COLO668 (cell line): ENCODE data around the gene OTUB2.

Experiments
- DNase-seq: peaks from one replicate; lab custom pipeline; 2025; ENCODE audit not compliant: unreplicated experiment; lab: John Stamatoyannopoulos, UW

Gene OTUB2

DNA sequence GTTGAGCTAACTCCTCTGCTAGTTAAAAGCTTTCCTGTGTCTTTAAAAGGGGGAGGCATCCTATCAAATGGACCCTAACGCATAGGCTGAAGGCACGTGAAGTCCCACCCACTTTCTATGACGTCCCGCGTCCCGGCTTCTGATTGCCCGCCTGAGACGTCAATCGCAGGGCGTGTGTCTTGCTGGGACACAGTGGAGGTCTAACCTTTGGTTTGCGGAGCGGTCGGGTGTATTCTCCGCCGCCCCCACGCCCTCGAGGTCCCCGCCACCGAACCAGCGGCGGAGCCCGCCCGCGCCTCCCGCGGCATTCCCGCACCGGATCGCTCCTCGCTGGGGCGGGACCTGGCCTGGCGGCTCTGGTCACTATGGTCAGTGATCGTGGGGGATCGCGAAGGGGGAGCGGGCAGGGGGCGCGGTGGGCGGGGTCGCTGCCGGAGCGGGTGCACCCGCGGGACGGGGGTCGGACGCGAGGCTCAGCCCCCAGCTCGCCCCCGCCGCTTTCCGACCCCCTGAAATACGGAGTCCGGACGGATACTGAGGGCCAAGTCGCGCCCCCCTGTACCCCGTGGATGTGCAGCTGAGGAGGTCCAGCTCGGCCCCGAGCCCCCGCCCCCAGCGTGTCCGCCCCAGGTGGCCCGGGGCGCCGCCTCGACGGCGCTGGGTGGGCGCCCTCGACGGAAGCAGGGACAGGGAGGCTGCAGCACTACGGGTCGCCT lies at the start of gene OTUB2:
TSS of gene OTUB2 (plus strand) at position 168 of the 716 bp plus-strand sequence. CDS start at position 366, 198 bp downstream.
- peak; percentile 97 for DNase-seq

DNA sequence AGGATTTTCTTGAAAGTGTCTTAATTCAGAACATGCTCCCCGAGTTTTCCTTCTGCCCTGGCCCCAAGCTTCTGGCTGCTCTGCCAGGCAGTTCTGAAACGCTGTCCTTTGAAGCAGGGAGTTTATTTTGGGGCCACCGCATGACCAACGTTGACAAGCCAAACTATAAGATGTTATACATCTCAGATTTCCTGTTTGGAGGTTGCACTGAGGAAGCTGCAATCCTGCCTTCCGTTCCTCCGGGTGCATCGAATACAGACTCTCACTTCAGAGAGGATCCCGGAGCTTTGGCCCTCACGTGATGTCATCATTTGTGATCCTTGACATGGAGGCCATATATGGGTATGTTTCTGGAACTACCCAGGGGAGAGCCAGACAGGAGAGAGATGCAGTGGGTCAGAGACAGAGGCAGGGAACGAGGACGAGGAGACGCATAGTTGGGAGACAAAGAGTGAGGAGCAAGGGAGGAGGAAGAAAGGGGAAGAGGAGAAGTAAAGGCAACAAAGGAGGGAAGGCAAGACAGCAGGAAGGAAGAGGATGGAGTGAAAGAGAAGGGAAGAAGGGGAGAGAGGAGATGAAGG lies 49.6 kb upstream of the OTUB2 start, which contains the start of gene ASB2:
TSS of gene ASB2 (minus strand) at position 94 of the 581 bp plus-strand sequence. CDS start 12,031 bp downstream, outside the sequence.
- no peak for DNase-seq

DNA sequence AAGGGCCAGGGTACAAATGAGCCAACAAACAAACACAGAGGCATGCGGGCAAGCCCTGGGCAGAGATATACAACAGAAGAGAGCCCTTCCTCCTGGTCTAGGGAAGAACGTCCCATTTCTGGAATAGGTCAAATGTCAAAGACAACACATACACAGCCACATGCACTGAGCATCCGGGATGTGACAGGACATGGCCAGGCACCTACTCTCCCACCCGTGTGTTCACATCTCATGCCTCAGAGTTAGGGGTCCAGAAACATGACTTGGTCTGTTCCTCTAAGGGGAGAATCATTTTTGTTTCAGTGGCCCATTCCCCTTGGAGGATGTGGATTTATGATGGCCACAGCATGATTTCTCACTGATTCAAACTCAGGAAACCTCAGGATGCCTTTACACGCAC lies 49.0 kb upstream of the OTUB2 start:
- no peak for DNase-seq

DNA sequence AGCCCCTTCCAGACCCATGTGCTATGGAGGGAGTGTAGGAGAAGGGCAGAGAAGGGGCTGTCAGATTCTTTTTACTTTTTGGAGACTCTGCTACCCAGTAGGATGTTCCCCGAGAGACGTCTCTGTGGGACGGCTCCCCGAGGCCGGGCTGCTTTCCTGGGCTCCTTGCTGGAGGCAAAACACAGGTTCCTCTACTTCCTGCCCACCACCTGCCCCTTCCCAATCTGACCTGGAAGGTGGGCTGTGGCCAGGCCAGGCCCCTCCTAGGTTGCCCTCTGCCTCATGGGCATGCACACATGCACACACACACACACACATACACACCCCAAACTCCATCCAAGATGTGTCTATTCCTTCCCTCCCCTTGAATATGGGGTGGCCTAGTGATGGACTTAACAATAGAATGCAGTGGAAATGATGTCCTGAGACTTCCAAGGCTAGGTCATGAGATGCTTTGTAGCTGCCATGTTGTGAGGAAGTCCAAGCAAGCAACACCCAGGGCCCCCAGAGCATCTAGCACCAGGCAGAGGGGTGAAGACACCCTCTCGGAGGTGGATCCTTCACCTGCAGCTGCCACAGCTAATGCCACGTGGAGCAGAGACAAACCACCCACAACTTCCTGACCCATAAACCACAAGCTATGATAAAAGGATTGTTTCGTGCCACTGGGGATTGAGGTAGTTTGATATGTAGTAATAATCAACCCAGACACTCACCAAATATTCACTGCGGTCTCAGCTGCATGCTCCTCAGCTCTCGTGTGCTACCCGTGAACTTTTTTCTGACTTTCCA lies 48.2 kb upstream of the OTUB2 start:
- no peak for DNase-seq

DNA sequence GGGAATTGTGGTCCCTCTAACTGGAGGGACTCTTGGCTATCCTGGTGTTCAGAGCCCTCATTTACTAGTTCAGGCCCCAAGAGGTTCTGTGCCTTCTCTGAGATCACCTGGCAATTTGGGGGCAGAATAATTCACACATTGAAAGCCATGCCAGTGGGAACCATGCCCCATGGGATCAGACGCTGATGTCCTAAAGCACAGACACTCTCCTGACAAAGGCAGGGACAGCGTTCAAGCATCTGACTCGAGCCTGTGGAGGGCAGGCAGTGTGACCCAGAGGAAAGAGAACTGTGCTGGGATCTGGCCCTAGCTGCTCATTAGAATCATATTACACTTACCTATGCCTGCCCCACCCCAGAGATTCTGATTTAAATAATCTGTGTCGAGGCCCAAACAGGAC lies 47.4 kb upstream of the OTUB2 start:
- no peak for DNase-seq

DNA sequence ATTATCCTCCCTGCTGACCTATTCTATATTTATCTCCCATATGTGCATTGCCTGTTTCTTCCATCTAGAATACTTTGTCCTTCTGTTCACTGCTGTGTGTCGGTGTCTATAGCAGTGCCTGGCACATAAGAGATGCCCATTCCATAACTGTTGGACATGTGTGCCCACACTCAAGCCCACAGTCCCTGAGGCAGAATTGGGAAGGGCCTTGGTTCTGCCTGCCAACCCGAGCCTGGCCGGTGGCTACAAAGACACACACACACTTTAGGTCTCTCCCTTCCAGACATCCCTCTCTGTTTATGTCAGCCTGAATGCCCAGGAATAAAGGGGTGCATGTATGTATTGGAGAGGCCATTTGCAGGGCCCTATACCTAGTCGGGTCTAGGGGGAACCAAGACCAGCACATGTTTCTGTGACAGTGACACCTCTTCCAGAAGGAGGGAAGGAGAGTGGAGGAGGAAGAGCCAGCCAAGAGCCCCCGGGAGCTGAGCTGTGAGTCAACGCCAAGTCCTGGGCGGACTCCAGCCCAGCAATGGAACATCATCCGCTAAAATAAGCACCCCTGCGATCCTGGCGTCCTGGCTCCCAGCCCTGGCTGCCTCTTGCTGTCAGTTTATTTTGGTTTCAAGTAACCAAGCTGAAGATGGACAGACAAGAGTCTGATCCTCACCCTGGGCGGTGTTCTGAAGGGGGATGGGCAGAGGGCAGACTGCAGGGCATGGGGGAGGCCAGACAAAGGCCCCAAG lies 45.5 kb upstream of the OTUB2 start:
- no peak for DNase-seq

DNA sequence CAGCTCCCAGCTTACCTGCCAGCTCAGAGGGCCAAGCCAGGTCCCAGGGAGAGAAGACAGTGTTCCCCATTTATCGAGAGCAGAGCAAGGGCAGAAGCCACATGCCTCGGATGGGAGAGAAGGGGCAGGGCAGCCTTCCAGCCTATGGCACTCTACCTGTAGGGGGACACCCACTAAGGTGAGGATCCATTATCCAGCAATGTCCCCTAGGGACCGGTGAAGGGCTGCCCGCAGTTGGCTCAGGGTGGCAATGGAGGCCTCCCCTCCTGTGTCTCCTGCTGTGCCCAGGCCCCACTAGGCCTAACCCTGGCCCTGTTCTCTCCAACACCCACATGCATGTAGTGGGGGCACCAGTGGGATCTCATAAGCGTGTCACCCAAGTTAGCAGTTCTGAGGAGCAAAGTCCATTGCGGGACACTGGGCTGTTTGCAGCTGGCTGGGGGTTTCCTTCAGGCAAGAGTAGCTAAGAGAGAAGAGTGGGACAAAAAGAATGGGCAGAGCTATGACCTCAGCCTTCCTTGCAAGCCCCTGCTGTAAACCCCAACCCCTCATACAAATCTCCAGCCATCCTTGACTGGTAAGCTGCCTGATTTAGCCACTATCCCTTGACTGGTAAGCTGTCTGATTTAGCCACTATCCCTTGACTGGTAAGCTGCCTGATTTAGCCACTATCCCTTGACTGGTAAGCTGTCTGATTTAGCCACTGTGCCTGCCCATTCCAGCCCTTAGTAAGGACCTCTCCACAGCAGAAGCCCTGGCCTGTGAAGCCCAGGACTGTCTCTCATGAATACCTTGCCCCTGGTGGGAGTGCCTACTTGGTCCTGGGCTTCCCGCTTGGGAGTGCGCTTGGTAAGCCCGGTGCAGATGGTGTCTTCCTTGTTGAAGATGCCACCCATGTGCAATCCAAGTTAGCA lies 44.6 kb upstream of the OTUB2 start:
- no peak for DNase-seq

DNA sequence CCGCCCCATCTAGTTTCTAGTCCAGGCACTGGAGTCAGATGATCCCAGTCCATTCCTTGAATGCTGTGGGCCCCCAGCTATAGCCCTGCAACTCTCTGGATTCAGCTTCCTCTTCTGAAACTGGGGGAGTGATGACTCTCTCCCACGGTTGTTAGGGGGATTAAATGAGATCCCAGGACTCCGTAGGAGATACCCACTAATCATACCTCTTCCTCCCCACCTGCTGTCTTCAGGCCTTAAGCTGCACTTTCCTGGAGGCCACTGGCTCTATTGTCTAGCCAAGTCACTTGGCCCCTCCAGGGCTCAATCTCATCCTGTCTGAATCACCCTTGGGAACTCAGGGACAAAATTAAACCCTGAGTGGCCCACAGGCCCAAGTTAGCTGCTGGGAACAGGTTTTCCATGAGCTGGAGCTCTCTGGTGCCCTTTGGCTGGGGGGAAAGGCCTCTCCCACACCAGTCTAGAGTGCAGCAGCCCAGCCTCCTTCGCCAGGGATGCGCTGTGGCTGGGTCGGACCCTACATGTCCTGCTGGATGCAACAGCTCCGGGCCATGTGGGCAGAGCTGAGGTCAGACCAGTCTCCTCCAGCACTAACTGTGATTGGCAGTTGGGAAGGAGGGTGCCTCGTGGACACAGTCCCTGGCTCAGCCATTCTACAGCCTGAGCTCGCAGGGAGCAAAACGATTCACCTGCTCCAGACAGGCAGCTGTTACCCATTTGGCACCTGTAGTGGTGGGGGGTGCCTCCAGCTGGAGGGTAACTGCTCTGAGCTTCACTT lies 43.7 kb upstream of the OTUB2 start:
- no peak for DNase-seq

DNA sequence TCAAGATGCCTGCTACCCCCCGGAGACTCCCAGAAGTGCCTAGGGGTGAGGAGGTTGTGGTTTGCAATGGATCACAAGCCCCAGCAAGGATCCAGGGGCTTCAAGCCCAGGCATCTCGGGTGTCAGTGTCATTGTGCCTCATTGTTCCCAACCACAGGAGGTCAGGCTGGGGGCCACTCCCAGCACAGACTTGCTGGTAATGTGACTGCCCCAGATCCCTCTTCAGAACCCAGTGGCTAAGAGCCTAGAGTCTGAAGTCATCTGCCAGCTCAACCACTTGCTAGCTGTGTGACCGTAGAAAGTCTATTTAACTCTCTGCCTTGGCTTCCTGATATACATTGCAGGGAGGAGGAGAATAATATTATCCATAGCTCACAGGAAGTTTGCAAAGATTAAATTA lies 42.1 kb upstream of the OTUB2 start:
- no peak for DNase-seq

DNA sequence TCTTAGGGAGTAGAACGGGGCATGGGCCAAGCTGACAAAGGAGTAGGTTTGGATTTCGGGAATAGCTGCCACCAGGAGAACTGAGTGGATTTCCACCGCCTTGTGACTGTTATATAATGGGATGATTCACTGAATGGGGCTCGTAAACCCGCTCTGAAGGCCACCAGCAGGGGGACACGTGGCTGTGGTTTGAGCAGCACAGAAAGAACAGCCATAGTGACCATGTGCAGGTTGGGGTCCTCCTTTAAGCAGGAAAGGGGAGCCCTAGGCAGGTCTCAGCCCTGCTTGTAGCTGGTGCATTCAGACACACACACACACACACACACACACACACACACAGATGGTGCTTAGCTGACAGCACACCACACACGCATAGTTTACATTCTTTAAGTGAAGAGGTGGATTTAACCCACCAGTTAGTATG lies 41.1 kb upstream of the OTUB2 start:
- DNase-seq = no peak

DNA sequence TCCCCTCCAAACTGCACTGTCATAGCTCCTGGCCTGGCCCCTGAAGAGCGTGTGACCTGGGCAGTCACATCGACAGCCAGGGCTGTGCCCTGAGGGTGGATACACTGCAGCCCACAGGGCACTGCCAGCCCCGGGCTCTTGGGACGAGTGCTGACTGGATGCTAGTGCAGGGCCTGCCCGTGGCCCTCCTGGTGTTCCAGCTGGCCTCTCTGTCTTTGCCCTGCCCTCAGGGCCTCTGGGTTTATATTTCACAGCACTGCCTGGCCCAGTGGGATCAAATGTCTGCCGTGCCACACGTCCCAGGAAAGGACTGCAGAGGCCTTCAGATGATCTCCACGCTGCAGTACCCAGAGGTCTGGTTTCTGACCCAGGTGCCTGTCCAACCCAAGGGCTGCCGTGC lies 39.2 kb upstream of the OTUB2 start:
- DNase-seq = peak; percentile 58

DNA sequence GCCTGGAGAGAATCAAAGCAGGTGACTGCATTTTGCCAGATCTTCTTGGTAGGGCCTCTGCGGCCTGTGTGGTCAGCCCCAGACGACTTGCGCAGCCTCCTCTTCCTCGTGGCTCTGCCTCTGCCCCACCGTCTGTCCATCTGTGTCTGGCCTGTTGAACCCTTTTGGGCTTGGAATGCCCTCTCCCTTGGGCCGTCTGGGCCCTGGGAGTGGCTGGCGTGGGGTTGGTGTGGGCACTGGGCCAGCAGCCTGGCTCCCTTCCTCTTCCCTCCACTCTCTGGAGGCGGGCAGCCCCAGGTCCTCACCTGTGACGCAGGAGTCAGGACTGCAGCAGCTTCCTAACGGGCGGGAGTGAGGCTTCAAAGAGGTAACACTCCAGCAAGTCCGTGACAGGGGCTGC lies 38.8 kb upstream of the OTUB2 start:
- no peak for DNase-seq

DNA sequence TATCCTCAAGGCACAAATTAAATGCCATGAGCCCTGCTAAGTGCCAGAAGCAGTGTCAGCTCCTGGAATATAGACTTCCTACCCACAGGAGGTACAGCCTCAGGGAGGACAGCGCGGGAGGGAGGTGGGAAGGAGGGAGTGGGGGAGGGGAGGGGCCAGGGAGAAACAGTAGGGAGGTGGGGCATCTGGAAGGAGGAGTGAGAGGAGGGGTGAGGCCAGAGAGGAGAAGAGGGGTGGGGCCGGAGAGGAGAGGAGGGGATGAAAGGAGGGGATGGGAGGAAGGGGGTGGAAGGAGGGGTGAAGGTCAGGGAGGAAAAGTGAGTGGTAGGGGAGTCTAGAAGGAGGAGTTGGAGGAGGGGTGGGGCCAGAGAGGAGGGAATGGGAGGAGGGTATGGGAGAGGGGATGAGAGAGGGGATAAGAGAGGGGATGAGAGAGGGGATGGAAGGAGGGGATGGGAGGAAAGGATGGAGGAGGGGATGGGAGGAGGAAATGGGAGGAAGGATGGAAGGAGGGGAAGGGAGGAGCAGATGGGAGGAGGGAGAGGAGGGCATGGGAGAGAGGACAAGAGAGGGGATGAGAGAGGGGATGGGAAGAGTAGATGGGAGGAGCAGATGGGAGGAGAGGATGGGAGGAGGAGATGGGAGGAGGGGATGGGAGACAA lies 38.2 kb upstream of the OTUB2 start:
- DNase-seq = no peak

DNA sequence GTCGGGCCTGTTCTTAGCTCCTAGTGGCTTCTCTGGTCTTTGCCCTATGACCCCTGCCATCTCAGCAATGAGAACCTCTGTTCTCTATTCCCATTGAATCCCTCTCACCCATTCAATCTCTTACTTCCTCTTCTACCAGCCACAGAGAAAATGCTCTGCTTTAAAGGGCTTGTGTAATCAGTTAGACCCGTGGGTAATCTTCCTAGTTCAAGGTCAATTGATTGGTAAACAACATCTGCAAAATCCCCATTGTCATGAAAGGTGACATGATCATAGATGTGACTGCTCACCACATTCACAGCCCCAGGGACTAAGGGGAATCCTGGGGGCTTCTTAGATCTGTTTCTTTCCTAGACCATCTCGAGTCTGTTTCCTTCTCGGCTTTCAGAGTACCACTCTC lies 36.2 kb upstream of the OTUB2 start:
- DNase-seq = no peak

DNA sequence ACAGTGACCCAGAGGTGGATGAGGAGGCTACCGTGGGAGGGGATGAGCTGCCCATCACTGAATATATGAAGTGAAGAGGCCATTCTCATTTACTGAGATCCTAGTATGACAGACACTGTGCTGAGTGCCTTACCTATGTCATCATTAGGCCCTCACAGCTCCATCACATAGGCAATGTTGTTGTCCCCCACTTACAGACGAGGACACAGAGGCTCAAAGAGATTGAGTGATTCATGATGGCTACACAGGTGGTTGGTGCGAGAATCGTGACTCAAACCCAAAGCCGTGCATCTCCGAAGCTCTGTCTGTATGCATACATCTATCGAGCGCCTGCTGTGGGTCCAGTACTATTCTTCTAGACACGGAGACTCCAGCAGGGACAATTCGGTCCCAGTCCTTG lies 34.9 kb upstream of the OTUB2 start:
- DNase-seq = no peak

DNA sequence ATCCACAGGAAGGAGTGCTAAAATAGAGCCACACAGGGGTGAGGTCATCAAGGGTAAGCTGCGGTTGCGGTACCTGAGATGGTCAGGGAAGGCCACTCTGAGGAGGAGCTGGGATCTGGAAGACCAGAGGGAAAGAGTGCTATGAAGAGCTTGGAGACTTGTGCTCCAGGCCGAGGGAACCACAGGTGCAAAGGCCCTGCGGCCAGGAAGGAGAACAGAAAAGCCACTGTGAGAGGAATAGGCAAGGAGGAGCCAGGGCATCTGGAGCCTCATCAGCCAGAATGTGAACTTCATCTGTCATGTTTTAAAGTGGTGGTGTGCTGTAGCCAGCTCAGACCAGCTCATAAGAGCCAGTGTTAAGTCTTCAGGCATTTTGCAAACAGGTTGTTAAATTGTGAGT lies 34.5 kb upstream of the OTUB2 start:
- no peak for DNase-seq

DNA sequence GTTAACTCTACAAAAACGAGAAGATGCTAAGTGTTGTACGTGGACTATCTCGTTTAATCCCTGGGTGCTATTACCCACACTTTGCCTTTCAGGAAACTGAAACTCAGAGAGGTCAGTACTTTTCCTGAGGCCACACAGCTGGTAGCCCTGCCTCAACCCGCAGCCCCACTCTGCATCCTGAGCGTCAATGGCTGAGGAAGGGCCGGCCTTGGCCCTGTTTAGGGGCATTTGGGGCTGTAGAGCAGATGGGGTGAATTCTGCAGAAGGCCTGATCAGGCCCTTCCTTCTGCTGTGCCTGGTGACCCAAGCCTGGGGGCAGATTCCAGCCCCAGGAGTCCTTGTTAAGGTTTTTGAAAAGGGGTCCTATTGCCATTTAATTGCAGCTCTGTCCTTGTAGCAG lies 32.8 kb upstream of the OTUB2 start:
- DNase-seq = no peak

DNA sequence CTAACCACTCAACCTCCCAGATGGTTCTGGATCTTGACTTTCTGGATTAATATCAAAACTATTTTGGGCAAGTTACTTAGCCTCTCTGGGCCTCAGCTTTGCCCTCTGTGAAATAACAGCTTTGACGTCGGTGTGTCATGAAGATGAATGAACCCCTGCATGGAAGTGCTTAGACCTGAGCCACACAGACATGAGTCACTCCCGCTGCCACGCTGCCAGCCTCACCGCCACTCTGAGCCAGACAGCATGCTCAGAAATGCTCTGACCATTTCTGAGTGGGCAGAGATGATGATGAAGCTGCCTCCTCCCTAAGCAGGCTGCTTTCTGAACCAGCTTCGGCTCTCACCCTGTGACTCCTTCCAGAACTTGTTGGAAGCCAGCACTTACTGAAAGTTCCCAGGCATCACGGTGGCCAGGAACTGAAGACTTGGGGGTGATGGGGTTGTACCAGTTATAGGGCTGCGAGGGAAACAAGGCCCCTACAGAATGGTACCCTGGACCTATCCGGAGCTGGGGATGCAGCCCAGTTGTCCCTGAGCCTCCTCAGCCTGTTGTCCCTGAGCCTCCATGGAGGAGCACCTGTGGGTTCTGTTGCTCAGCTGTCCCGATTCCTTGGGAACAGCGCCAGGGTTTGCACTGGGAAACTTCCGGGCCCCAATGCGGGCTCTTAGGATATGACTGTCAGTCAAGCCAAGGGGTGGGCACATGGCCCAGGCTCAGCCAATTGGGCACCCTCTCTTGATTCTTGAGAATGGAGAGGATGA lies 31.0 kb upstream of the OTUB2 start:
- peak; percentile 41 for DNase-seq
